NCI-H187 treated with DMSO at 0.1 percent for 48 hours (cell line): ENCODE results near the gene CCR6.

Experiments
- DNase-seq: peaks from one replicate; lab custom pipeline; 2025; lab: John Stamatoyannopoulos, UW

Gene CCR6

GRCh38 chr6:167098825-167099225 is 24.1 kb upstream of the CCR6 start:
- DNase-seq = no peak

- no peak for DNase-seq
Measured at GRCh38 chr6:167099707-167100106, 23.2 kb upstream of the CCR6 start.

GRCh38 chr6:167100241-167100674 is 22.6 kb upstream of the CCR6 start:
- DNase-seq = no peak

- no peak for DNase-seq
Measured at GRCh38 chr6:167102318-167102717, 20.6 kb upstream of the CCR6 start.

GRCh38 chr6:167103041-167103891 is 19.6 kb upstream of the CCR6 start:
- DNase-seq = no peak

GRCh38 chr6:167104388-167104787 is 18.5 kb upstream of the CCR6 start:
- DNase-seq = no peak

- DNase-seq = no peak
Measured at GRCh38 chr6:167105060-167105459, 17.8 kb upstream of the CCR6 start.

- DNase-seq = no peak
Measured at GRCh38 chr6:167106406-167106805, 16.5 kb upstream of the CCR6 start.

- no peak for DNase-seq
Measured at GRCh38 chr6:167107787-167108186, 15.1 kb upstream of the CCR6 start.

- DNase-seq = no peak
Measured at GRCh38 chr6:167108278-167108677, 14.6 kb upstream of the CCR6 start.

- DNase-seq = no peak
Measured at GRCh38 chr6:167109651-167110050, 13.2 kb upstream of the CCR6 start.

- DNase-seq = no peak
Measured at GRCh38 chr6:167111597-167111996, 11.3 kb upstream of the CCR6 start.

- DNase-seq = no peak
Measured at GRCh38 chr6:167112421-167112820, 10.5 kb upstream of the CCR6 start.

- no peak for DNase-seq
Measured at GRCh38 chr6:167113047-167113754, 9.7 kb upstream of the CCR6 start.

- no peak for DNase-seq
Measured at GRCh38 chr6:167113935-167114910, 8.7 kb upstream of the CCR6 start.

GRCh38 chr6:167115054-167115453 is 7.8 kb upstream of the CCR6 start:
- no peak for DNase-seq

GRCh38 chr6:167116109-167116837 is 6.6 kb upstream of the CCR6 start:
- DNase-seq = no peak

GRCh38 chr6:167116838-167117228 is 6.1 kb upstream of the CCR6 start:
- no peak for DNase-seq

GRCh38 chr6:167118006-167118405 is 4.9 kb upstream of the CCR6 start:
- no peak for DNase-seq

GRCh38 chr6:167118839-167119238 is 4.1 kb upstream of the CCR6 start:
- DNase-seq = no peak
